IPS DF 6.9 (cell line): Measurements from ENCODE around the gene MACROD2.

Source experiments
- DNase-seq: peaks from one replicate; pipeline ENCODE4 v3.0.0-alpha.2; 2013; ENCODE audit warnings: low read depth, low spot score
- H3K27ac ChIP-seq: one replicate; pipeline ENCODE4 v1.5.1; 2013; ENCODE audit warnings: low read length, control low read depth
- H3K27me3 ChIP-seq: 2 replicates; pipeline ENCODE4 v1.6.1; 2013; ENCODE audit warnings: mild to moderate bottlenecking, low read length; ENCODE audit not compliant: control insufficient read depth, insufficient read depth
- H3K36me3 ChIP-seq: 2 replicates; pipeline ENCODE4 v1.6.1; 2013; ENCODE audit warnings: low read length; ENCODE audit not compliant: control insufficient read depth, insufficient read depth
- H3K4me1 ChIP-seq: 2 replicates; pipeline ENCODE4 v1.6.1; 2013; ENCODE audit warnings: low read length; ENCODE audit not compliant: control insufficient read depth, insufficient read depth
- H3K4me3 ChIP-seq: 2 replicates; pipeline ENCODE4 v1.5.1; 2013; ENCODE audit warnings: mild to moderate bottlenecking, low read length
- H3K9me3 ChIP-seq: 2 replicates; pipeline ENCODE4 v1.6.1; 2013; ENCODE audit warnings: low read length, inconsistent platforms; ENCODE audit not compliant: control insufficient read depth, insufficient read depth
- WGBS: extraction: QIAGEN DNeasy Blood & Tissue Kit; methylation state at CpG from one replicate; pipeline ENCODE4 v1.1.7; 2013; ENCODE audit warnings: mixed read lengths, missing lambda C conversion rate; ENCODE audit not compliant: insufficient read length, insufficient coverage; 5-methylcytosine and 5-hydroxymethylcytosine counted together

The MACROD2 gene

GRCh38 chr20:14879839-14880238 is 884.5 kb downstream of the MACROD2 start:
- Histone ChIP-seq H3K27ac (no peak overlapping the region), H3K4me3 (no peak overlapping the region)
- no CpG with 5 or more reads among the region's 5 CpGs for WGBS

GRCh38 chr20:14881518-14881917 is 886.2 kb downstream of the MACROD2 start:
- Histone ChIP-seq H3K27me3 (no peaks in the 10 kb centered on the region), H3K27ac (no peak overlapping the region), H3K4me1 (no peaks in the 10 kb centered on the region), H3K36me3 (no peaks in the 10 kb centered on the region), H3K4me3 (no peak overlapping the region), H3K9me3 (no peaks in the 10 kb centered on the region)
- no CpG with 5 or more reads among the region's 2 CpGs for WGBS
- DNase-seq: no peak

More at GRCh38 chr20:14879839-14880238, 884.5 kb downstream of the MACROD2 start:
- Histone ChIP-seq H3K9me3 (no peaks in the 10 kb centered on the region), H3K4me1 (no peaks in the 10 kb centered on the region), H3K36me3 (no peaks in the 10 kb centered on the region), H3K27me3 (no peaks in the 10 kb centered on the region)
- DNase-seq: no peak

- Histone ChIP-seq H3K4me3 (no peak overlapping the region), H3K36me3 (no peaks in the 10 kb centered on the region), H3K27ac (no peak overlapping the region), H3K27me3 (no peaks in the 10 kb centered on the region), H3K4me1 (no peaks in the 10 kb centered on the region), H3K9me3 (no peaks in the 10 kb centered on the region)
- no peak for DNase-seq
- no CpG with 5 or more reads among the region's 2 CpGs for WGBS
These were observed 886.8 kb downstream of the MACROD2 start for GRCh38 chr20:14882157-14882556.

- no peaks in the 10 kb centered on the region for H3K27me3 ChIP-seq
- H3K4me3 ChIP-seq: no peak overlapping the region
- H3K4me1 ChIP-seq: no peaks in the 10 kb centered on the region
- no peaks in the 10 kb centered on the region for H3K36me3 ChIP-seq
- DNase-seq: no peak
- H3K9me3 ChIP-seq: no peaks in the 10 kb centered on the region
- no peak overlapping the region for H3K27ac ChIP-seq
These were observed 887.5 kb downstream of the MACROD2 start for GRCh38 chr20:14882846-14883245.

- H3K4me1 ChIP-seq: no peaks in the 10 kb centered on the region
- WGBS: no CpG with 5 or more reads among the region's 1 CpG
- H3K4me3 ChIP-seq: no peak overlapping the region
- H3K27ac ChIP-seq: no peak overlapping the region
- H3K27me3 ChIP-seq: no peaks in the 10 kb centered on the region
- H3K36me3 ChIP-seq: no peaks in the 10 kb centered on the region
- no peaks in the 10 kb centered on the region for H3K9me3 ChIP-seq
- DNase-seq: no peak
These were observed 888.0 kb downstream of the MACROD2 start for GRCh38 chr20:14883324-14883723.

GRCh38 chr20:14885661-14886060 is 890.3 kb downstream of the MACROD2 start:
- Histone ChIP-seq H3K4me1 (no peaks in the 10 kb centered on the region), H3K27ac (no peak overlapping the region), H3K4me3 (no peak overlapping the region), H3K9me3 (no peaks in the 10 kb centered on the region), H3K36me3 (no peaks in the 10 kb centered on the region), H3K27me3 (no peaks in the 10 kb centered on the region)
- no peak for DNase-seq
- WGBS: no CpG with 5 or more reads among the region's 1 CpG

- Histone ChIP-seq H3K27ac (no peak overlapping the region), H3K36me3 (no peaks in the 10 kb centered on the region), H3K4me3 (no peak overlapping the region), H3K27me3 (no peaks in the 10 kb centered on the region), H3K4me1 (no peaks in the 10 kb centered on the region), H3K9me3 (no peaks in the 10 kb centered on the region)
- WGBS: no CpG with 5 or more reads among the region's 3 CpGs
- DNase-seq: no peak
These were observed 892.8 kb downstream of the MACROD2 start for GRCh38 chr20:14888134-14888533.

- WGBS: 100% methylated on average over 1 of the region's 5 CpGs
- no peak for DNase-seq
- Histone ChIP-seq H3K27me3 (no peaks in the 10 kb centered on the region), H3K4me3 (no peak overlapping the region), H3K36me3 (no peaks in the 10 kb centered on the region), H3K4me1 (no peaks in the 10 kb centered on the region), H3K27ac (no peak overlapping the region), H3K9me3 (no peaks in the 10 kb centered on the region)
These were observed 894.4 kb downstream of the MACROD2 start for GRCh38 chr20:14889496-14890255.

GRCh38 chr20:14890713-14891112 is 895.4 kb downstream of the MACROD2 start:
- Histone ChIP-seq H3K4me1 (no peaks in the 10 kb centered on the region), H3K27me3 (no peaks in the 10 kb centered on the region), H3K27ac (no peak overlapping the region), H3K36me3 (no peaks in the 10 kb centered on the region), H3K4me3 (no peak overlapping the region), H3K9me3 (no peaks in the 10 kb centered on the region)
- DNase-seq: no peak

GRCh38 chr20:14892782-14893181 is 897.5 kb downstream of the MACROD2 start:
- Histone ChIP-seq H3K36me3 (no peaks in the 10 kb centered on the region), H3K9me3 (no peaks in the 10 kb centered on the region), H3K27me3 (no peaks in the 10 kb centered on the region), H3K27ac (no peak overlapping the region), H3K4me3 (no peak overlapping the region), H3K4me1 (no peaks in the 10 kb centered on the region)
- no CpG with 5 or more reads among the region's 4 CpGs for WGBS
- no peak for DNase-seq

GRCh38 chr20:14896569-14896968 is 901.3 kb downstream of the MACROD2 start:
- no peaks in the 10 kb centered on the region for H3K4me1 ChIP-seq
- no peaks in the 10 kb centered on the region for H3K27me3 ChIP-seq
- no peak overlapping the region for H3K4me3 ChIP-seq
- H3K36me3 ChIP-seq: no peaks in the 10 kb centered on the region
- no peaks in the 10 kb centered on the region for H3K9me3 ChIP-seq
- DNase-seq: no peak
- H3K27ac ChIP-seq: no peak overlapping the region
